AG10803 (cell line): ENCODE measurements around the gene ZBTB40.

ENCODE experiments used
- DNase-seq: peaks from one replicate; pipeline ENCODE4 v3.0.0; 2010; ENCODE audit warnings: low read depth
- H3K4me3 ChIP-seq: 2 replicates; pipeline ENCODE4 v1.5.1; 2011; ENCODE audit warnings: mild to moderate bottlenecking, low read length, control low read depth
- TF ChIP-seq, protein P1 (sequence below): conservative IDR thresholded peaks from 2 replicates; pipeline ENCODE4 v1.5.1; 2011; ENCODE audit warnings: mild to moderate bottlenecking, low read length, control low read depth, inconsistent platforms

The ZBTB40 gene, protein sequence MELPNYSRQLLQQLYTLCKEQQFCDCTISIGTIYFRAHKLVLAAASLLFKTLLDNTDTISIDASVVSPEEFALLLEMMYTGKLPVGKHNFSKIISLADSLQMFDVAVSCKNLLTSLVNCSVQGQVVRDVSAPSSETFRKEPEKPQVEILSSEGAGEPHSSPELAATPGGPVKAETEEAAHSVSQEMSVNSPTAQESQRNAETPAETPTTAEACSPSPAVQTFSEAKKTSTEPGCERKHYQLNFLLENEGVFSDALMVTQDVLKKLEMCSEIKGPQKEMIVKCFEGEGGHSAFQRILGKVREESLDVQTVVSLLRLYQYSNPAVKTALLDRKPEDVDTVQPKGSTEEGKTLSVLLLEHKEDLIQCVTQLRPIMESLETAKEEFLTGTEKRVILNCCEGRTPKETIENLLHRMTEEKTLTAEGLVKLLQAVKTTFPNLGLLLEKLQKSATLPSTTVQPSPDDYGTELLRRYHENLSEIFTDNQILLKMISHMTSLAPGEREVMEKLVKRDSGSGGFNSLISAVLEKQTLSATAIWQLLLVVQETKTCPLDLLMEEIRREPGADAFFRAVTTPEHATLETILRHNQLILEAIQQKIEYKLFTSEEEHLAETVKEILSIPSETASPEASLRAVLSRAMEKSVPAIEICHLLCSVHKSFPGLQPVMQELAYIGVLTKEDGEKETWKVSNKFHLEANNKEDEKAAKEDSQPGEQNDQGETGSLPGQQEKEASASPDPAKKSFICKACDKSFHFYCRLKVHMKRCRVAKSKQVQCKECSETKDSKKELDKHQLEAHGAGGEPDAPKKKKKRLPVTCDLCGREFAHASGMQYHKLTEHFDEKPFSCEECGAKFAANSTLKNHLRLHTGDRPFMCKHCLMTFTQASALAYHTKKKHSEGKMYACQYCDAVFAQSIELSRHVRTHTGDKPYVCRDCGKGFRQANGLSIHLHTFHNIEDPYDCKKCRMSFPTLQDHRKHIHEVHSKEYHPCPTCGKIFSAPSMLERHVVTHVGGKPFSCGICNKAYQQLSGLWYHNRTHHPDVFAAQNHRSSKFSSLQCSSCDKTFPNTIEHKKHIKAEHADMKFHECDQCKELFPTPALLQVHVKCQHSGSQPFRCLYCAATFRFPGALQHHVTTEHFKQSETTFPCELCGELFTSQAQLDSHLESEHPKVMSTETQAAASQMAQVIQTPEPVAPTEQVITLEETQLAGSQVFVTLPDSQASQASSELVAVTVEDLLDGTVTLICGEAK

DNA sequence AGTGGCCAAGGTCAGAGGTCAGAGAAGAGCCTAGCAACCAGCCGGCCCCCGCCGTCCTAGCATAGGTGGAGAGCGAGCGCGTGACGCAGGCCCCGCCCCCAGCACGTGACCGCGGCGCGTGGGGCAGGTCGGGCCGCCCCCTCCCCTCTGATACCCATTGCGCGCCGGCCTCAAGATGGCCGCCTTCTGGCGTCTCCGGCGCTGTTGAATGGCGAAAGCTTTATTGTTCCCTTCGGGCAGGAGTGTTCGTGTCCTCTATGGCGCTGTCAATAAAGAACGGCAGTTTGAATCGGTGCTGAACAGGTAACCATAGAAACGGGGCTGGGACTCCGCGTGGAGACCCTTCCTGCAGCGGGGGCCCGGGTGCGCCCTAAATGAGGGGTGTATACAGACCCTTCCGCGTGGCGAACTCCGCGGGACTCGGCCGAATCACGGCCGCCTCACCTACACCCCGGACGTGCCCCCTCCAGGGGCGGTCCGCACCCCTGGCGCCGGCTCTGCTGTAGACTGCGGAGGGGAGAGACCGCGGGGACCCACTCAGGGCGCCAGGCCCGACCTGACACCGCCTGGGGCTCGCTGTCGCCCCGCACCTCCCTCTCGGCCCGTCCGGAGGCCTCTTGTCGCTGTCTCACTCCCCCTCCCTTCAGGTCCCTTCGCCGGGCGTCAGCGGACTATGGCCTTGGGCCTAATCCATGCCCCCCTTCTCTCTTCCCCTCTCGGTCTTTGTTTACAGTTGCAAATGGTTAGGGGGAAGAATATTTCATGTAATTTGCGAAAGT lies at the start of gene ZBTB40:
ZBTB40 (plus strand) TSS at position 150 of the 779 bp plus-strand sequence. CDS start 38,098 bp downstream, outside the sequence.
- DNase-seq: peak; percentile 98
- peak within 1 kb of the TSS; percentile 80 for H3K4me3 ChIP-seq
- TF ChIP-seq, protein P1, sequence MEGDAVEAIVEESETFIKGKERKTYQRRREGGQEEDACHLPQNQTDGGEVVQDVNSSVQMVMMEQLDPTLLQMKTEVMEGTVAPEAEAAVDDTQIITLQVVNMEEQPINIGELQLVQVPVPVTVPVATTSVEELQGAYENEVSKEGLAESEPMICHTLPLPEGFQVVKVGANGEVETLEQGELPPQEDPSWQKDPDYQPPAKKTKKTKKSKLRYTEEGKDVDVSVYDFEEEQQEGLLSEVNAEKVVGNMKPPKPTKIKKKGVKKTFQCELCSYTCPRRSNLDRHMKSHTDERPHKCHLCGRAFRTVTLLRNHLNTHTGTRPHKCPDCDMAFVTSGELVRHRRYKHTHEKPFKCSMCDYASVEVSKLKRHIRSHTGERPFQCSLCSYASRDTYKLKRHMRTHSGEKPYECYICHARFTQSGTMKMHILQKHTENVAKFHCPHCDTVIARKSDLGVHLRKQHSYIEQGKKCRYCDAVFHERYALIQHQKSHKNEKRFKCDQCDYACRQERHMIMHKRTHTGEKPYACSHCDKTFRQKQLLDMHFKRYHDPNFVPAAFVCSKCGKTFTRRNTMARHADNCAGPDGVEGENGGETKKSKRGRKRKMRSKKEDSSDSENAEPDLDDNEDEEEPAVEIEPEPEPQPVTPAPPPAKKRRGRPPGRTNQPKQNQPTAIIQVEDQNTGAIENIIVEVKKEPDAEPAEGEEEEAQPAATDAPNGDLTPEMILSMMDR: no peak

GRCh38 chr1:22402356-22403053 lies 49.1 kb upstream of the ZBTB40 start:
- TF ChIP-seq, protein P1: no peak
- H3K4me3 ChIP-seq: no peak overlapping the region
- DNase-seq: peak; percentile 21

GRCh38 chr1:22404486-22404885 lies 47.2 kb upstream of the ZBTB40 start:
- no peak for DNase-seq
- TF ChIP-seq, protein P1: no peak

DNA sequence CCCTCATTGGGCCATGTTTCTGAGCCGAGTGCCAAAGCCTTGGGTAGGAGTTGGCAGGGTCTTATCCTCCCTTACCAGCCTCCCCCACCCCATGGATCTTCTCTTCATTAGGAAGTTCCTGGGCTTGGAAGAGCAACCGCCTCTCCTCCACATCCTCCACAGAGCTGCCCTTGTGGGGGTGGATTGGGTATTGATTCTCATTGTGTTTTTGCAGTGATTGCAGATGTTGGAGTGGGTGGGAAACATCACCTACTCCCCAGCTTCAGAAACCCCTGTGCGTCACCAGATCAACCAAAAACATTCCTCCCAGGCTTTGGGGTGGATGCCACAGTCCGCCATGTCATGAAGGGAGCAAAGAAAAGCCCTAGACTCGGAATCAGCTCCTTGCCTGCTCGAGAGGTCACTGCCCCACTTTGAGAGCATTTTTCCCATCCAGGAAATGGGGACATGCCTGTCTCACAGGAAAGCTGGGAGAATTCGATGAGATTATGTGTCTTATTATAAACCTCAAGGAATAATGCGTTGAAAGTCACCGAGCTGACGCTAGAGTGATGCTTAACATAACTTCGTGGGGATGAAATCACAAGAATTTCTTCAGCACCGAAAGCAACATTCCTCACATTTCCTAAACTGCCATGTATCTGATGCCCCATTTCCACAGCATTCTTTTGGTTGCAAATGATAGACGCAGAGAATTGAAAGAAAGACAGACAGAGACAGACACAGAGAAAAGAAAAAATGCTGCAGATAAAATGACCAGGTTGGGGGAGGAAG lies 44.7 kb upstream of the ZBTB40 start:
- DNase-seq: peak; percentile 48
- TF ChIP-seq, protein P1: no peak
- no peak overlapping the region for H3K4me3 ChIP-seq

More at GRCh38 chr1:22404486-22404885, 47.2 kb upstream of the ZBTB40 start:
- no peak overlapping the region for H3K4me3 ChIP-seq

- no peak overlapping the region for H3K4me3 ChIP-seq
- TF ChIP-seq, protein P1: no peak
- DNase-seq: no peak
These were observed 43.4 kb upstream of the ZBTB40 start for GRCh38 chr1:22408230-22408629.
